H9 (cell line): Measurements from ENCODE around the gene SLC9A9. TPM values are rescaled to one million over a fixed set of nuclear protein-coding genes. Genes with fewer than 3 reads are reported as not detected.

ENCODE experiments used
- DNase-seq: peaks from one replicate; pipeline ENCODE4 v3.0.0-alpha.2; 2017
- H2AFZ ChIP-seq: one replicate; pipeline ENCODE4 v1.6.1; 2013; ENCODE audit warnings: mild to moderate bottlenecking, low read length, control low read depth, moderate library complexity
- H2AK5ac ChIP-seq: 2 replicates; pipeline ENCODE4 v1.6.1; 2013; ENCODE audit warnings: low read length, control low read depth, mixed read lengths; ENCODE audit not compliant: insufficient read length
- H2BK120ac ChIP-seq: one replicate; pipeline ENCODE4 v1.6.1; 2013; ENCODE audit warnings: low read depth, mild to moderate bottlenecking, low read length, control low read depth, inconsistent platforms; ENCODE audit not compliant: poor library complexity, severe bottlenecking
- H2BK12ac ChIP-seq: 2 replicates; pipeline ENCODE4 v1.6.1; 2013; ENCODE audit warnings: low read length, control low read depth, mixed read lengths, low read depth; ENCODE audit not compliant: insufficient read length
- H2BK15ac ChIP-seq: 2 replicates; pipeline ENCODE4 v1.6.1; 2013; ENCODE audit warnings: low read depth, low read length, control low read depth
- H2BK20ac ChIP-seq: one replicate; pipeline ENCODE4 v1.6.1; 2013; ENCODE audit warnings: low read depth, mild to moderate bottlenecking, low read length, control low read depth, inconsistent platforms; ENCODE audit not compliant: poor library complexity, severe bottlenecking
- H2BK5ac ChIP-seq: 2 replicates; pipeline ENCODE4 v1.6.1; 2013; ENCODE audit warnings: low read length, control low read depth, mixed read lengths; ENCODE audit not compliant: insufficient read length
- H3K14ac ChIP-seq: 2 replicates; pipeline ENCODE4 v1.6.1; 2013; ENCODE audit warnings: low read length, control low read depth; ENCODE audit not compliant: insufficient read depth
- H3K18ac ChIP-seq: 2 replicates; pipeline ENCODE4 v1.6.1; 2013; ENCODE audit warnings: low read depth, mild to moderate bottlenecking, mixed read lengths, low read length, control low read depth; ENCODE audit not compliant: insufficient read length
- H3K23ac ChIP-seq: 2 replicates; pipeline ENCODE4 v1.6.1; 2013; ENCODE audit warnings: low read length, control low read depth, mixed read lengths, low read depth; ENCODE audit not compliant: insufficient read length
- H3K23me2 ChIP-seq: 2 replicates; pipeline ENCODE4 v1.6.1; 2013; ENCODE audit warnings: low read depth, mild to moderate bottlenecking, mixed read lengths, low read length, control low read depth; ENCODE audit not compliant: insufficient read length, poor library complexity, severe bottlenecking
- H3K27ac ChIP-seq: 2 replicates; pipeline ENCODE4 v1.5.1; 2013; ENCODE audit warnings: low read length, control low read depth, mixed read lengths, low read depth; ENCODE audit not compliant: insufficient read length
- H3K27me3 ChIP-seq: 2 replicates; pipeline ENCODE4 v1.6.1; 2013; ENCODE audit warnings: low read length, control low read depth, inconsistent platforms; ENCODE audit not compliant: insufficient read depth
- H3K4ac ChIP-seq: 2 replicates; pipeline ENCODE4 v1.6.1; 2013; ENCODE audit warnings: low read depth, mild to moderate bottlenecking, control low read depth, inconsistent platforms, low read length, moderate library complexity
- H3K4me1 ChIP-seq: 2 replicates; pipeline ENCODE4 v1.6.1; 2013; ENCODE audit warnings: low read length, control low read depth, inconsistent platforms; ENCODE audit not compliant: insufficient read depth
- H3K4me2 ChIP-seq: 2 replicates; pipeline ENCODE4 v1.6.1; 2013; ENCODE audit warnings: low read length, control low read depth, mixed read lengths; ENCODE audit not compliant: insufficient read length, insufficient read depth
- H3K56ac ChIP-seq: 2 replicates; pipeline ENCODE4 v1.6.1; 2013; ENCODE audit warnings: low read depth, mild to moderate bottlenecking, mixed read lengths, low read length, control low read depth; ENCODE audit not compliant: insufficient read length
- H3K79me1 ChIP-seq: 2 replicates; pipeline ENCODE4 v1.6.1; 2013; ENCODE audit warnings: low read depth, mild to moderate bottlenecking, moderate library complexity, low read length, control low read depth, inconsistent platforms; ENCODE audit not compliant: insufficient read depth, poor library complexity, severe bottlenecking
- H3K79me2 ChIP-seq: 2 replicates; pipeline ENCODE4 v1.6.1; 2013; ENCODE audit warnings: low read length, control low read depth, inconsistent platforms; ENCODE audit not compliant: insufficient read depth
- H3K9ac ChIP-seq: 2 replicates; pipeline ENCODE4 v1.6.1; 2013; ENCODE audit warnings: low read length, control low read depth, mixed read lengths; ENCODE audit not compliant: insufficient read length; ENCODE audit errors: extremely low read depth
- H3K9me3 ChIP-seq: one replicate; pipeline ENCODE4 v1.6.1; 2013; ENCODE audit warnings: low read depth, low read length, inconsistent platforms; ENCODE audit not compliant: control insufficient read depth
- H3T11ph ChIP-seq: one replicate; pipeline ENCODE4 v1.6.1; 2013; ENCODE audit warnings: mild to moderate bottlenecking, low read length, control low read depth, inconsistent platforms
- H4K20me1 ChIP-seq: one replicate; pipeline ENCODE4 v1.6.1; 2013; ENCODE audit not compliant: control insufficient read depth, insufficient read length, insufficient read depth
- H4K5ac ChIP-seq: 2 replicates; pipeline ENCODE4 v1.6.1; 2013; ENCODE audit warnings: low read depth, mild to moderate bottlenecking, mixed read lengths, low read length, control low read depth; ENCODE audit not compliant: insufficient read length
- H4K8ac ChIP-seq: replicated peaks from 2 replicates; pipeline ENCODE4 v1.6.1; 2013; ENCODE audit warnings: low read length, control low read depth, mixed read lengths, low read depth; ENCODE audit not compliant: insufficient read length
- H4K91ac ChIP-seq: 2 replicates; pipeline ENCODE4 v1.6.1; 2013; ENCODE audit warnings: low read depth, mild to moderate bottlenecking, moderate library complexity, mixed read lengths, low read length, control low read depth; ENCODE audit not compliant: insufficient read length
- H3K27ac Mint-ChIP-seq, 3 experiments: 2 replicates in 2 of 3; 3 replicates in 1 of 3; pipeline ENCODE4 v1.8.0; 2020 to 2021; ENCODE audit warnings: mixed read lengths in 3 of 3, mild to moderate bottlenecking in 1 of 3, moderate library complexity in 1 of 3
- H3K27me3 Mint-ChIP-seq: 2 replicates; pipeline ENCODE4 v1.8.0; 2021; ENCODE audit warnings: low read depth, mild to moderate bottlenecking, moderate library complexity, mixed read lengths
- H3K36me3 Mint-ChIP-seq, 3 experiments: 2 replicates in 2 of 3; 3 replicates in 1 of 3; pipeline ENCODE4 v1.8.0; 2020 to 2021; ENCODE audit warnings: low read depth in 3 of 3, mixed read lengths in 3 of 3; ENCODE audit not compliant: insufficient read depth in 1 of 3
- H3K4me1 Mint-ChIP-seq, 2 experiments: 2 replicates each; pipeline ENCODE4 v1.8.0; 2020; ENCODE audit warnings: mixed read lengths in 2 of 2
- H3K4me3 Mint-ChIP-seq, 2 experiments: 2 replicates in 1 of 2; 3 replicates in 1 of 2; pipeline ENCODE4 v1.8.0; 2020 to 2021; ENCODE audit warnings: mild to moderate bottlenecking in 2 of 2, mixed read lengths in 2 of 2, moderate library complexity in 1 of 2
- H3K9me3 Mint-ChIP-seq, 2 experiments: 2 replicates in 1 of 2; 3 replicates in 1 of 2; pipeline ENCODE4 v1.8.0; 2020; ENCODE audit warnings: mild to moderate bottlenecking in 2 of 2, mixed read lengths in 2 of 2, moderate library complexity in 1 of 2
- WGBS: extraction: QIAGEN DNeasy Blood & Tissue Kit; methylation state at CpG from one replicate; pipeline ENCODE4 v1.1.7; 2013; ENCODE audit warnings: missing lambda C conversion rate, low lambda C conversion rate, mixed read lengths; ENCODE audit not compliant: insufficient read length; ENCODE audit errors: extremely low coverage; 5-methylcytosine and 5-hydroxymethylcytosine counted together
- total RNA-seq: library from RNA; stranded (reverse); gene quantifications from 2 replicates; pipeline ENCODE4 v1.2.1, GENCODE V29; 2021
- TF ChIP-seq, protein P1 (sequence below): fragments of 200-600 bp; sonication (generic); conservative IDR thresholded peaks from 3 replicates; pipeline ENCODE4 v1.8.0; 2021; ENCODE audit warnings: antibody characterized with exemption, mild to moderate bottlenecking

The SLC9A9 gene
- total RNA-seq, 1 experiment from 2014 or later, result 0.35 TPM

- Histone ChIP-seq H4K91ac (no peak overlapping the region), H3K4me1 (no peaks in the 10 kb centered on the region), H2BK15ac (no peak overlapping the region), H3K9ac (no peak overlapping the region), H3K79me2 (no peaks in the 10 kb centered on the region), H3K56ac (no peak overlapping the region), H3K23me2 (no peaks in the 10 kb centered on the region), H2AK5ac (no peak overlapping the region), H3K79me1 (no peaks in the 10 kb centered on the region), H2BK5ac (no peak overlapping the region), H2BK12ac (no peak overlapping the region), H3K27ac (no peak overlapping the region), H2BK20ac (no peak overlapping the region), H2BK120ac (no peak overlapping the region), H3K4ac (no peak overlapping the region), H3K23ac (no peak overlapping the region), H3K14ac (no peak overlapping the region), H2AFZ (no peak overlapping the region), H4K8ac (no peak overlapping the region), H4K20me1 (no peaks in the 10 kb centered on the region), H3K18ac (no peak overlapping the region), H3K9me3 (no peaks in the 10 kb centered on the region), H3K4me2 (no peak overlapping the region), H3K27me3 (no peaks in the 10 kb centered on the region), H3T11ph (no peak overlapping the region), H4K5ac (no peak overlapping the region)
- Mint-ChIP-seq H3K27me3 (no peaks in the 10 kb centered on the region), H3K36me3 (no peaks in the 10 kb centered on the region), H3K4me3 (no peak overlapping the region), H3K4me1 (peaks cover 2% of the 10 kb centered on the region in 2 experiments; a peak in 1 of 4 replicates), H3K27ac (peak overlapping the region in 1 of 3 experiments; percentile 20; a peak in 1 of 7 replicates), H3K9me3 (no peaks in the 10 kb centered on the region)
- TF ChIP-seq, protein P1, sequence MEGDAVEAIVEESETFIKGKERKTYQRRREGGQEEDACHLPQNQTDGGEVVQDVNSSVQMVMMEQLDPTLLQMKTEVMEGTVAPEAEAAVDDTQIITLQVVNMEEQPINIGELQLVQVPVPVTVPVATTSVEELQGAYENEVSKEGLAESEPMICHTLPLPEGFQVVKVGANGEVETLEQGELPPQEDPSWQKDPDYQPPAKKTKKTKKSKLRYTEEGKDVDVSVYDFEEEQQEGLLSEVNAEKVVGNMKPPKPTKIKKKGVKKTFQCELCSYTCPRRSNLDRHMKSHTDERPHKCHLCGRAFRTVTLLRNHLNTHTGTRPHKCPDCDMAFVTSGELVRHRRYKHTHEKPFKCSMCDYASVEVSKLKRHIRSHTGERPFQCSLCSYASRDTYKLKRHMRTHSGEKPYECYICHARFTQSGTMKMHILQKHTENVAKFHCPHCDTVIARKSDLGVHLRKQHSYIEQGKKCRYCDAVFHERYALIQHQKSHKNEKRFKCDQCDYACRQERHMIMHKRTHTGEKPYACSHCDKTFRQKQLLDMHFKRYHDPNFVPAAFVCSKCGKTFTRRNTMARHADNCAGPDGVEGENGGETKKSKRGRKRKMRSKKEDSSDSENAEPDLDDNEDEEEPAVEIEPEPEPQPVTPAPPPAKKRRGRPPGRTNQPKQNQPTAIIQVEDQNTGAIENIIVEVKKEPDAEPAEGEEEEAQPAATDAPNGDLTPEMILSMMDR, result no peak
- DNase-seq, result no peak
- no CpG with 5 or more reads among the region's 6 CpGs for WGBS
Measured at GRCh38 chr3:143313025-143313892, 535.0 kb downstream of the SLC9A9 start.
